Activated naive CD4-positive, alpha-beta T cell treated with anti-CD3 and anti-CD28 coated beads for 36 hours (primary cell): ENCODE results near the gene ZFPL1. TPM values are rescaled to one million over a fixed set of nuclear protein-coding genes. Genes with fewer than 3 reads are reported as not detected.

Experiments
- CTCF ChIA-PET: fragments of 350-600 bp; sonication (Branson Sonifier 250); formaldehyde crosslinking; loops from one replicate; lab custom pipeline; 2021; ENCODE audit warnings: antibody characterized with exemption; lab: Charles Lee
- DNase-seq: peaks from one replicate; pipeline ENCODE4 v3.0.0-alpha.2; 2020
- H3K27ac Mint-ChIP-seq: one replicate; pipeline ENCODE4 v1.8.0; 2021; ENCODE audit warnings: mild to moderate bottlenecking, mixed read lengths
- H3K27me3 Mint-ChIP-seq: one replicate; pipeline ENCODE4 v1.8.0; 2021; ENCODE audit warnings: low read depth, mixed read lengths
- H3K36me3 Mint-ChIP-seq: one replicate; pipeline ENCODE4 v1.8.0; 2021; ENCODE audit warnings: low read depth, mixed read lengths
- H3K4me1 Mint-ChIP-seq: one replicate; pipeline ENCODE4 v1.8.0; 2021; ENCODE audit warnings: low read depth, mixed read lengths
- H3K4me3 Mint-ChIP-seq: one replicate; pipeline ENCODE4 v1.8.0; 2021; ENCODE audit warnings: mild to moderate bottlenecking, moderate library complexity, mixed read lengths
- H3K9me3 Mint-ChIP-seq: one replicate; pipeline ENCODE4 v1.8.0; 2021; ENCODE audit warnings: mixed read lengths
- intact Hi-C: fragments of 100-400 bp; cut with micrococcal nuclease; formaldehyde crosslinking; loops from one replicate; pipeline ENCODE4 v1.15.1; 2023
- total RNA-seq, 2 experiments: library from RNA; stranded (reverse); gene quantifications; one replicate each; pipeline ENCODE4 v1.2.3, GENCODE V29; 2021

The ZFPL1 gene
- total RNA-seq, 2 experiments from 2014 or later, result 24.2 to 25.6 TPM

GRCh38 chr11:65111744-65112545, 27.9 kb downstream of the ZFPL1 start, which contains the start of gene TM7SF2:
TM7SF2 (plus strand) TSS chr11:65111872; CDS start chr11:65112016, 144 bp downstream.
- Mint-ChIP-seq H3K27me3 (no peaks in the 10 kb centered on the region), H3K9me3 (no peaks in the 10 kb centered on the region), H3K4me3 (peak within 1 kb of the TSS; percentile 80), H3K27ac (peak within 1 kb of the TSS; percentile 72), H3K36me3 (peaks cover 6% of the 10 kb centered on the region), H3K4me1 (peaks cover 51% of the 10 kb centered on the region)
- CTCF ChIA-PET, result interaction anchor here (0.6 to 4.1 kb wide), 16 partner anchors 9 to 325 kb away, joined by 3 to 41 read pairs (median 4); partner anchors contain the start of genes ARL2, CAPN1, FAU and MRPL49
- intact Hi-C loops, result loop anchor here (2.0 to 5.0 kb wide), 3 partner anchors 71 to 220 kb away; partner anchors contain the start of genes DPF2, POLA2 and SAC3D1
- DNase-seq, result peak; percentile 96

GRCh38 chr11:65112546-65113360, 28.7 kb downstream of the ZFPL1 start:
- peaks cover 6% of the 10 kb centered on the region for H3K36me3 Mint-ChIP-seq
- peak overlapping the region; percentile 72 for H3K27ac Mint-ChIP-seq
- DNase-seq, result peak; percentile 78
- intact Hi-C loops, result loop anchor here (5.0 kb wide), 2 partner anchors 150 to 220 kb away; partner anchors contain the start of genes DPF2 and POLA2
- no peaks in the 10 kb centered on the region for H3K9me3 Mint-ChIP-seq
- peak overlapping the region; percentile 80 for H3K4me3 Mint-ChIP-seq
- H3K4me1 Mint-ChIP-seq, result peaks cover 51% of the 10 kb centered on the region
- H3K27me3 Mint-ChIP-seq, result no peaks in the 10 kb centered on the region
- CTCF ChIA-PET, result interaction anchor here (0.6 to 4.1 kb wide), 10 partner anchors 9 to 326 kb away, joined by 3 to 41 read pairs (median 4); partner anchors contain the start of genes ARL2, FAU, MRPL49 and SNX15

GRCh38 chr11:65113361-65113756, 29.3 kb downstream of the ZFPL1 start:
- Mint-ChIP-seq H3K4me3 (peak overlapping the region; percentile 80), H3K36me3 (peaks cover 9% of the 10 kb centered on the region), H3K4me1 (peaks cover 57% of the 10 kb centered on the region), H3K9me3 (no peaks in the 10 kb centered on the region), H3K27ac (peak overlapping the region; percentile 72), H3K27me3 (no peaks in the 10 kb centered on the region)
- DNase-seq, result no peak
- CTCF ChIA-PET, result interaction anchor here (0.6 to 4.1 kb wide), 6 partner anchors 8 to 265 kb away, joined by 3 to 41 read pairs (median 10); partner anchors contain the start of genes FAU, MRPL49, SNX15 and VPS51
- intact Hi-C loops, result loop anchor here (5.0 kb wide), 2 partner anchors 149 to 219 kb away; partner anchors contain the start of genes DPF2 and POLA2

GRCh38 chr11:65113839-65114238, 29.8 kb downstream of the ZFPL1 start:
- Mint-ChIP-seq H3K27ac (no peak overlapping the region), H3K9me3 (no peaks in the 10 kb centered on the region), H3K36me3 (peaks cover 14% of the 10 kb centered on the region), H3K27me3 (no peaks in the 10 kb centered on the region), H3K4me3 (no peak overlapping the region), H3K4me1 (peaks cover 62% of the 10 kb centered on the region)
- DNase-seq, result no peak
- CTCF ChIA-PET, result interaction anchor here (0.5 to 4.1 kb wide), 4 partner anchors 16 to 598 kb away, joined by 3 to 41 read pairs (median 4); partner anchors contain the start of genes SNX15 and VPS51
- intact Hi-C loops, result loop anchor here (5.0 kb wide), 2 partner anchors 148 to 218 kb away; partner anchors contain the start of genes DPF2 and POLA2

GRCh38 chr11:65114538-65115171, 30.6 kb downstream of the ZFPL1 start:
- DNase-seq, result no peak
- Mint-ChIP-seq H3K9me3 (no peaks in the 10 kb centered on the region), H3K27ac (no peak overlapping the region), H3K36me3 (peaks cover 16% of the 10 kb centered on the region), H3K27me3 (no peaks in the 10 kb centered on the region), H3K4me3 (no peak overlapping the region), H3K4me1 (peaks cover 64% of the 10 kb centered on the region)
- CTCF ChIA-PET, result interaction anchor here (0.5 to 0.7 kb wide), 3 partner anchors 65 to 597 kb away, joined by 3 read pairs; no protein-coding TSS in a partner anchor
- intact Hi-C loops, result loop anchor here (5.0 kb wide), 3 partner anchors 142 to 218 kb away; partner anchors contain the start of genes DPF2, MAJIN and POLA2

- Mint-ChIP-seq H3K27me3 (no peaks in the 10 kb centered on the region), H3K27ac (no peak overlapping the region), H3K4me3 (peak overlapping the region; percentile 87), H3K36me3 (peaks cover 23% of the 10 kb centered on the region), H3K4me1 (peaks cover 66% of the 10 kb centered on the region), H3K9me3 (no peaks in the 10 kb centered on the region)
- no peak for DNase-seq
- intact Hi-C loops, result loop anchor here (2.0 to 5.0 kb wide), 3 partner anchors 143 to 337 kb away; partner anchors contain the start of genes ATG2A, MAJIN and SF1
- CTCF ChIA-PET, result interaction anchor here (0.7 to 2.7 kb wide), 5 partner anchors 20 to 324 kb away, joined by 3 to 14 read pairs (median 3); partner anchors contain the start of gene ARL2
Measured at GRCh38 chr11:65115361-65116082, 31.5 kb downstream of the ZFPL1 start.

GRCh38 chr11:65116370-65117205, 32.6 kb downstream of the ZFPL1 start:
- H3K9me3 Mint-ChIP-seq, result no peaks in the 10 kb centered on the region

GRCh38 chr11:65117206-65118096, 33.4 kb downstream of the ZFPL1 start, which contains the start of gene ZNHIT2:
ZNHIT2 (minus strand) TSS chr11:65117701; CDS start chr11:65117653, 48 bp downstream.
- H3K9me3 Mint-ChIP-seq, result no peaks in the 10 kb centered on the region
- CTCF ChIA-PET, result interaction anchor here (0.6 to 2.7 kb wide), 10 partner anchors 14 to 383 kb away, joined by 3 to 14 read pairs (median 4); partner anchors contain the start of gene ARL2
- H3K27ac Mint-ChIP-seq, result peak within 1 kb of the TSS; percentile 87
- DNase-seq, result peak; percentile 100
- H3K27me3 Mint-ChIP-seq, result no peaks in the 10 kb centered on the region
- H3K4me3 Mint-ChIP-seq, result peak within 1 kb of the TSS; percentile 87
- peaks cover 66% of the 10 kb centered on the region for H3K4me1 Mint-ChIP-seq
- H3K36me3 Mint-ChIP-seq, result peaks cover 36% of the 10 kb centered on the region
- intact Hi-C loops, result loop anchor here (1.0 to 5.0 kb wide), 10 partner anchors 7 to 339 kb away; partner anchors contain the start of genes ATG2A, CDCA5, MAJIN and SF1

More at GRCh38 chr11:65116370-65117205, 32.6 kb downstream of the ZFPL1 start:
- Mint-ChIP-seq H3K27me3 (no peaks in the 10 kb centered on the region), H3K4me1 (peaks cover 65% of the 10 kb centered on the region), H3K27ac (peak overlapping the region; percentile 87), H3K4me3 (peak overlapping the region; percentile 87), H3K36me3 (peaks cover 29% of the 10 kb centered on the region)
- intact Hi-C loops, result loop anchor here (1.0 to 5.0 kb wide), 9 partner anchors 18 to 338 kb away; partner anchors contain the start of genes ATG2A, CDCA5, MAJIN and SF1
- DNase-seq, result peak; percentile 68
- CTCF ChIA-PET, result interaction anchor here (0.7 to 2.7 kb wide), 6 partner anchors 15 to 325 kb away, joined by 3 to 14 read pairs (median 4); partner anchors contain the start of gene ARL2
